H9 (cell line): ENCODE measurements around the gene HSDL2. TPM values are rescaled to one million over a fixed set of nuclear protein-coding genes. Genes with fewer than 3 reads are reported as not detected.

Experiments
- DNase-seq: peaks from one replicate; pipeline ENCODE4 v3.0.0-alpha.2; 2017
- H2AFZ ChIP-seq: one replicate; pipeline ENCODE4 v1.6.1; 2013; ENCODE audit warnings: mild to moderate bottlenecking, low read length, control low read depth, moderate library complexity
- H2AK5ac ChIP-seq: 2 replicates; pipeline ENCODE4 v1.6.1; 2013; ENCODE audit warnings: low read length, control low read depth, mixed read lengths; ENCODE audit not compliant: insufficient read length
- H2BK120ac ChIP-seq: one replicate; pipeline ENCODE4 v1.6.1; 2013; ENCODE audit warnings: low read depth, mild to moderate bottlenecking, low read length, control low read depth, inconsistent platforms; ENCODE audit not compliant: poor library complexity, severe bottlenecking
- H2BK12ac ChIP-seq: 2 replicates; pipeline ENCODE4 v1.6.1; 2013; ENCODE audit warnings: low read length, control low read depth, mixed read lengths, low read depth; ENCODE audit not compliant: insufficient read length
- H2BK15ac ChIP-seq: 2 replicates; pipeline ENCODE4 v1.6.1; 2013; ENCODE audit warnings: low read depth, low read length, control low read depth
- H2BK20ac ChIP-seq: one replicate; pipeline ENCODE4 v1.6.1; 2013; ENCODE audit warnings: low read depth, mild to moderate bottlenecking, low read length, control low read depth, inconsistent platforms; ENCODE audit not compliant: poor library complexity, severe bottlenecking
- H2BK5ac ChIP-seq: 2 replicates; pipeline ENCODE4 v1.6.1; 2013; ENCODE audit warnings: low read length, control low read depth, mixed read lengths; ENCODE audit not compliant: insufficient read length
- H3K14ac ChIP-seq: 2 replicates; pipeline ENCODE4 v1.6.1; 2013; ENCODE audit warnings: low read length, control low read depth; ENCODE audit not compliant: insufficient read depth
- H3K18ac ChIP-seq: 2 replicates; pipeline ENCODE4 v1.6.1; 2013; ENCODE audit warnings: low read depth, mild to moderate bottlenecking, mixed read lengths, low read length, control low read depth; ENCODE audit not compliant: insufficient read length
- H3K23ac ChIP-seq: 2 replicates; pipeline ENCODE4 v1.6.1; 2013; ENCODE audit warnings: low read length, control low read depth, mixed read lengths, low read depth; ENCODE audit not compliant: insufficient read length
- H3K23me2 ChIP-seq: 2 replicates; pipeline ENCODE4 v1.6.1; 2013; ENCODE audit warnings: low read depth, mild to moderate bottlenecking, mixed read lengths, low read length, control low read depth; ENCODE audit not compliant: insufficient read length, poor library complexity, severe bottlenecking
- H3K27ac ChIP-seq: 2 replicates; pipeline ENCODE4 v1.5.1; 2013; ENCODE audit warnings: low read length, control low read depth, mixed read lengths, low read depth; ENCODE audit not compliant: insufficient read length
- H3K27me3 ChIP-seq: 2 replicates; pipeline ENCODE4 v1.6.1; 2013; ENCODE audit warnings: low read length, control low read depth, inconsistent platforms; ENCODE audit not compliant: insufficient read depth
- H3K4ac ChIP-seq: 2 replicates; pipeline ENCODE4 v1.6.1; 2013; ENCODE audit warnings: low read depth, mild to moderate bottlenecking, control low read depth, inconsistent platforms, low read length, moderate library complexity
- H3K4me1 ChIP-seq: 2 replicates; pipeline ENCODE4 v1.6.1; 2013; ENCODE audit warnings: low read length, control low read depth, inconsistent platforms; ENCODE audit not compliant: insufficient read depth
- H3K4me2 ChIP-seq: 2 replicates; pipeline ENCODE4 v1.6.1; 2013; ENCODE audit warnings: low read length, control low read depth, mixed read lengths; ENCODE audit not compliant: insufficient read length, insufficient read depth
- H3K56ac ChIP-seq: 2 replicates; pipeline ENCODE4 v1.6.1; 2013; ENCODE audit warnings: low read depth, mild to moderate bottlenecking, mixed read lengths, low read length, control low read depth; ENCODE audit not compliant: insufficient read length
- H3K79me1 ChIP-seq: 2 replicates; pipeline ENCODE4 v1.6.1; 2013; ENCODE audit warnings: low read depth, mild to moderate bottlenecking, moderate library complexity, low read length, control low read depth, inconsistent platforms; ENCODE audit not compliant: insufficient read depth, poor library complexity, severe bottlenecking
- H3K79me2 ChIP-seq: 2 replicates; pipeline ENCODE4 v1.6.1; 2013; ENCODE audit warnings: low read length, control low read depth, inconsistent platforms; ENCODE audit not compliant: insufficient read depth
- H3K9ac ChIP-seq: 2 replicates; pipeline ENCODE4 v1.6.1; 2013; ENCODE audit warnings: low read length, control low read depth, mixed read lengths; ENCODE audit not compliant: insufficient read length; ENCODE audit errors: extremely low read depth
- H3K9me3 ChIP-seq: one replicate; pipeline ENCODE4 v1.6.1; 2013; ENCODE audit warnings: low read depth, low read length, inconsistent platforms; ENCODE audit not compliant: control insufficient read depth
- H3T11ph ChIP-seq: one replicate; pipeline ENCODE4 v1.6.1; 2013; ENCODE audit warnings: mild to moderate bottlenecking, low read length, control low read depth, inconsistent platforms
- H4K20me1 ChIP-seq: one replicate; pipeline ENCODE4 v1.6.1; 2013; ENCODE audit not compliant: control insufficient read depth, insufficient read length, insufficient read depth
- H4K5ac ChIP-seq: 2 replicates; pipeline ENCODE4 v1.6.1; 2013; ENCODE audit warnings: low read depth, mild to moderate bottlenecking, mixed read lengths, low read length, control low read depth; ENCODE audit not compliant: insufficient read length
- H4K8ac ChIP-seq: replicated peaks from 2 replicates; pipeline ENCODE4 v1.6.1; 2013; ENCODE audit warnings: low read length, control low read depth, mixed read lengths, low read depth; ENCODE audit not compliant: insufficient read length
- H4K91ac ChIP-seq: 2 replicates; pipeline ENCODE4 v1.6.1; 2013; ENCODE audit warnings: low read depth, mild to moderate bottlenecking, moderate library complexity, mixed read lengths, low read length, control low read depth; ENCODE audit not compliant: insufficient read length
- H3K27ac Mint-ChIP-seq, 3 experiments: 2 replicates in 2 of 3; 3 replicates in 1 of 3; pipeline ENCODE4 v1.8.0; 2020 to 2021; ENCODE audit warnings: mixed read lengths in 3 of 3, mild to moderate bottlenecking in 1 of 3, moderate library complexity in 1 of 3
- H3K27me3 Mint-ChIP-seq: 2 replicates; pipeline ENCODE4 v1.8.0; 2021; ENCODE audit warnings: low read depth, mild to moderate bottlenecking, moderate library complexity, mixed read lengths
- H3K36me3 Mint-ChIP-seq, 3 experiments: 2 replicates in 2 of 3; 3 replicates in 1 of 3; pipeline ENCODE4 v1.8.0; 2020 to 2021; ENCODE audit warnings: low read depth in 3 of 3, mixed read lengths in 3 of 3; ENCODE audit not compliant: insufficient read depth in 1 of 3
- H3K4me1 Mint-ChIP-seq, 2 experiments: 2 replicates each; pipeline ENCODE4 v1.8.0; 2020; ENCODE audit warnings: mixed read lengths in 2 of 2
- H3K4me3 Mint-ChIP-seq, 2 experiments: 2 replicates in 1 of 2; 3 replicates in 1 of 2; pipeline ENCODE4 v1.8.0; 2020 to 2021; ENCODE audit warnings: mild to moderate bottlenecking in 2 of 2, mixed read lengths in 2 of 2, moderate library complexity in 1 of 2
- H3K9me3 Mint-ChIP-seq, 2 experiments: 2 replicates in 1 of 2; 3 replicates in 1 of 2; pipeline ENCODE4 v1.8.0; 2020; ENCODE audit warnings: mild to moderate bottlenecking in 2 of 2, mixed read lengths in 2 of 2, moderate library complexity in 1 of 2
- CTCF ChIP-seq: fragments of 200-600 bp; sonication (generic); conservative IDR thresholded peaks from 3 replicates; pipeline ENCODE4 v1.8.0; 2021; ENCODE audit warnings: antibody characterized with exemption, mild to moderate bottlenecking
- WGBS: extraction: QIAGEN DNeasy Blood & Tissue Kit; methylation state at CpG from one replicate; pipeline ENCODE4 v1.1.7; 2013; ENCODE audit warnings: missing lambda C conversion rate, low lambda C conversion rate, mixed read lengths; ENCODE audit not compliant: insufficient read length; ENCODE audit errors: extremely low coverage; 5-methylcytosine and 5-hydroxymethylcytosine counted together
- total RNA-seq: library from RNA; stranded (reverse); gene quantifications from 2 replicates; pipeline ENCODE4 v1.2.1, GENCODE V29; 2021

The HSDL2 gene
- total RNA-seq, 1 experiment from 2014 or later = 16.6 TPM

- no peak overlapping the region for H2BK120ac ChIP-seq
- no peak overlapping the region for H2BK20ac ChIP-seq
- no peaks in the 10 kb centered on the region for H3K23me2 ChIP-seq
- Mint-ChIP-seq H3K27ac (no peak overlapping the region), H3K4me1 (peaks cover 31 to 38% of the 10 kb centered on the region in 2 experiments), H3K36me3 (peaks cover 0 to 15% (median under 1%) of the 10 kb centered on the region in 3 experiments; a peak in 5 of 7 replicates), H3K27me3 (no peaks in the 10 kb centered on the region), H3K9me3 (no peaks in the 10 kb centered on the region; a peak in 1 of 5 replicates), H3K4me3 (no peak overlapping the region)
- H3K27me3 ChIP-seq = no peaks in the 10 kb centered on the region
- no peak overlapping the region for H2AK5ac ChIP-seq
- peaks cover 14% of the 10 kb centered on the region; the same call in 1 of the 2 replicates for H3K79me2 ChIP-seq
- no peak overlapping the region for H2BK5ac ChIP-seq
- WGBS = no CpG with 5 or more reads among the region's 2 CpGs
- H3K18ac ChIP-seq = no peak overlapping the region
- H3K4me1 ChIP-seq = peaks cover 3% of the 10 kb centered on the region; the same call in 1 of the 2 replicates
- no peaks in the 10 kb centered on the region for H4K20me1 ChIP-seq
- H3K56ac ChIP-seq = no peak overlapping the region
- H2BK12ac ChIP-seq = no peak overlapping the region
- H3K4ac ChIP-seq = no peak overlapping the region
- peaks cover 7% of the 10 kb centered on the region for H3K79me1 ChIP-seq
- no peaks in the 10 kb centered on the region for H3K9me3 ChIP-seq
- no peak overlapping the region for H3K4me2 ChIP-seq
- TF ChIP-seq CTCF = no peak
- no peak overlapping the region for H4K5ac ChIP-seq
- no peak overlapping the region for H3T11ph ChIP-seq
- no peak overlapping the region for H3K14ac ChIP-seq
- no peak overlapping the region for H3K27ac ChIP-seq
- H2AFZ ChIP-seq = no peak overlapping the region
- H3K23ac ChIP-seq = no peak overlapping the region
- no peak for DNase-seq
- no peak overlapping the region for H2BK15ac ChIP-seq
- H3K9ac ChIP-seq = no peak overlapping the region
- H4K91ac ChIP-seq = no peak overlapping the region
- no peak overlapping the region for H4K8ac ChIP-seq
These were observed 120.9 kb downstream of the HSDL2 start for GRCh38 chr9:112500842-112501241.
